HepG2 (cell line): ENCODE data around the gene CHM. TPM values are rescaled to one million over a fixed set of nuclear protein-coding genes. Genes with fewer than 3 reads are reported as not detected.

Experiments used
- AGO2 ChIP-seq: fragments of 200-400 bp; formaldehyde crosslinking; optimal IDR thresholded peaks from 2 replicates; pipeline ENCODE3; 2017; ENCODE audit warnings: mild to moderate bottlenecking, low read depth, low read length, moderate library complexity
- ARID2 ChIP-seq: sonication (generic); formaldehyde crosslinking; IDR thresholded peaks from 2 replicates; pipeline ENCODE4 v1.8.1; 2022; ENCODE audit warnings: mild to moderate bottlenecking, missing genetic modification reagents, borderline replicate concordance
- ASH2L ChIP-seq: fragments of 300-600, 200-600 bp; sonication (generic); IDR thresholded peaks from 2 replicates; pipeline ENCODE4 v1.7.0; 2017; ENCODE audit warnings: low read depth, mild to moderate bottlenecking, moderate library complexity, mixed read lengths, low read length; ENCODE audit not compliant: insufficient read length
- BHLHE40 ChIP-seq: IDR thresholded peaks from 2 replicates; pipeline ENCODE4 v1.6.1; 2011; ENCODE audit warnings: low read length, improper control_type of control experiment
- HNF4A ChIP-seq: sonication (generic); formaldehyde crosslinking; IDR thresholded peaks from 2 replicates; pipeline ENCODE4 v1.4.0; 2020; ENCODE audit warnings: missing genetic modification reagents
- HOMEZ ChIP-seq: IDR thresholded peaks from 2 replicates; pipeline ENCODE4 v1.6.1; 2016; ENCODE audit warnings: low read depth
- HOXA3 ChIP-seq: sonication (generic); formaldehyde crosslinking; IDR thresholded peaks from 2 replicates; pipeline ENCODE4 v1.5.0; 2020; ENCODE audit warnings: missing genetic modification reagents
- MEIS1 ChIP-seq: sonication (generic); formaldehyde crosslinking; IDR thresholded peaks from 2 replicates; pipeline ENCODE4 v1.9.0; 2021; ENCODE audit warnings: mild to moderate bottlenecking, missing genetic modification reagents, moderate library complexity, borderline replicate concordance
- MYNN ChIP-seq: sonication (generic); formaldehyde crosslinking; IDR thresholded peaks from 2 replicates; pipeline ENCODE4 v1.4.0; 2020; ENCODE audit warnings: mild to moderate bottlenecking, low read depth, missing genetic modification reagents
- NFYC ChIP-seq: IDR thresholded peaks from 2 replicates; pipeline ENCODE4 v1.6.1; 2016; ENCODE audit warnings: missing genetic modification reagents, missing compliant biosample characterization
- NR2F6 ChIP-seq, 2 experiments: IDR thresholded peaks; 2 replicates each; pipeline ENCODE4 v1.6.1; 2016; ENCODE audit warnings: antibody characterized with exemption in 1 of 2, mild to moderate bottlenecking in 1 of 2
- PAXIP1 ChIP-seq: sonication (generic); formaldehyde crosslinking; conservative IDR thresholded peaks from 2 replicates; pipeline ENCODE4 v1.4.0; 2020; ENCODE audit warnings: mild to moderate bottlenecking, missing genetic modification reagents, moderate library complexity
- SALL1 ChIP-seq: sonication (generic); formaldehyde crosslinking; IDR thresholded peaks from 2 replicates; pipeline ENCODE4 v1.8.0; 2022; ENCODE audit warnings: mild to moderate bottlenecking, missing genetic modification reagents
- SMC3 ChIP-seq: IDR thresholded peaks from 2 replicates; pipeline ENCODE4 v1.6.1; 2011; ENCODE audit warnings: low read length, improper control_type of control experiment
- TIGD3 ChIP-seq: sonication (generic); formaldehyde crosslinking; IDR thresholded peaks from 2 replicates; pipeline ENCODE4 v1.5.1; 2020; ENCODE audit warnings: mild to moderate bottlenecking, missing genetic modification reagents, borderline replicate concordance
- ZFP91 ChIP-seq: sonication (generic); formaldehyde crosslinking; IDR thresholded peaks from 2 replicates; pipeline ENCODE4 v1.9.0; 2022; ENCODE audit warnings: missing genetic modification reagents, mild to moderate bottlenecking, borderline replicate concordance
- ZIK1 ChIP-seq: sonication (generic); formaldehyde crosslinking; IDR thresholded peaks from 2 replicates; pipeline ENCODE4 v1.5.0; 2020; ENCODE audit warnings: mild to moderate bottlenecking, low read depth, missing genetic modification reagents, borderline replicate concordance
- ZMYM4 ChIP-seq: sonication (generic); formaldehyde crosslinking; IDR thresholded peaks from 2 replicates; pipeline ENCODE4 v1.8.1; 2023; ENCODE audit warnings: mild to moderate bottlenecking, missing genetic modification reagents
- ZNF589 ChIP-seq: sonication (generic); formaldehyde crosslinking; conservative IDR thresholded peaks from 2 replicates; pipeline ENCODE4 v1.8.0; 2022; ENCODE audit warnings: mild to moderate bottlenecking, moderate library complexity, missing genetic modification reagents
- polyA plus RNA-seq, 8 experiments: library from polyadenylated mRNA; depleted of rRNA in 3 of 8; stranded (reverse) in 7 of 8; unstranded in 1 of 8; fragments of >200 nt; fragmentation: Illumina TruSeq in 4 of 8; extraction: Trizol in 4 of 8; gene quantifications; 2 replicates each; pipeline versions ENCODE4 v1.2.1 to v1.2.3, GENCODE V29; 2011 to 2016; ENCODE audit warnings: low read depth in 4 of 8, missing spikeins in 1 of 8, mixed read lengths in 1 of 8; ENCODE audit not compliant: insufficient read depth in 1 of 8
- total RNA-seq, 5 experiments: library from RNA; depleted of rRNA; stranded (reverse); fragments of >200 nt; fragmentation: Illumina TruSeq; extraction: Trizol; gene quantifications; 2 replicates each; pipeline ENCODE4 v1.2.3, GENCODE V29; 2016; ENCODE audit warnings: low read depth in 1 of 5

Gene CHM
- total and polyA plus RNA-seq, 2 of the 13 experiments (the other 11 are each of a cell fraction or from before 2014, with no cell fraction given) = 15.1 to 15.5 TPM

- TF ChIP-seq PAXIP1 (CRISPR knock-in tag) = peak; percentile 12; the same call in 1 of the 2 replicates
- TF ChIP-seq NR2F6 (IDR thresholded peaks at IDR 0.05) = peak; percentile 68; the same call in 1 of the 2 replicates
- peak; percentile 66 for TF ChIP-seq NR2F6 (CRISPR knock-in tag; IDR thresholded peaks at IDR 0.05)
- no peak for TF ChIP-seq AGO2
- TF ChIP-seq SMC3 = no peak
- TF ChIP-seq ZFP91 (CRISPR knock-in tag) = peak; percentile 21; the same call in 1 of the 2 replicates
- TF ChIP-seq MYNN (CRISPR knock-in tag) = no peak
- TF ChIP-seq BHLHE40 = peak; percentile 27; the same call in 1 of the 2 replicates
- TF ChIP-seq ZNF589 (CRISPR knock-in tag) = no peak
- no peak for TF ChIP-seq ARID2
- TF ChIP-seq HOMEZ (CRISPR knock-in tag) = peak; percentile 77
- TF ChIP-seq NFYC (CRISPR knock-in tag) = no peak
- 0 out of 2 replicates have a peak, but pooled peaks have one; percentile 29 for TF ChIP-seq MEIS1 (CRISPR knock-in tag)
- peak; percentile 68 for TF ChIP-seq HNF4A (CRISPR knock-in tag)
- TF ChIP-seq HOXA3 = peak; percentile 34; the same call in 1 of the 2 replicates
- peak; percentile 14; the same call in 1 of the 2 replicates for TF ChIP-seq SALL1
- peak; percentile 26 for TF ChIP-seq ASH2L
- TF ChIP-seq ZMYM4 = peak; percentile 60; the same call in 1 of the 2 replicates
- no peak for TF ChIP-seq TIGD3 (CRISPR knock-in tag)
- TF ChIP-seq ZIK1 (CRISPR knock-in tag) = no peak
Measured at GRCh38 chrX:86039625-86040568, 7.5 kb downstream of the CHM start (continued).
